Left lung (tissue), 10 donors: ENCODE data around the gene IL5. TPM values are rescaled to one million over a fixed set of nuclear protein-coding genes. Genes with fewer than 3 reads are reported as not detected.

Experiments used
- ATAC-seq: fragments of 200-7000 bp; cut with Tn5 transposase; one replicate; pipeline ENCODE4 v1.9.1; 2020; ENCODE audit warnings: moderate library complexity
- DNase-seq, 4 donors: peaks; one replicate each; pipeline ENCODE4 v3.0.0-alpha.2; 2013 to 2020
- H3K27ac ChIP-seq, 2 donors: fragments of 200-600 bp; sonication (generic) in 1 of 2; one replicate each; pipeline versions ENCODE4 v1.5.0 to v1.8.0; 2020 to 2021
- H3K27me3 ChIP-seq, 2 donors: fragments of 200-600 bp; sonication (generic) in 1 of 2; one replicate each; pipeline versions ENCODE4 v1.5.0 to v1.8.0; 2020 to 2021
- H3K36me3 ChIP-seq, 2 donors: fragments of 200-600 bp; sonication (generic) in 1 of 2; one replicate each; pipeline versions ENCODE4 v1.5.0 to v1.8.0; 2020 to 2021
- H3K4me1 ChIP-seq, 2 donors: fragments of 200-600 bp; one replicate each; pipeline ENCODE4 v1.8.0; 2021
- H3K4me3 ChIP-seq, 2 donors: fragments of 200-600 bp; sonication (generic) in 1 of 2; one replicate each; pipeline versions ENCODE4 v1.5.0 to v1.8.0; 2020 to 2021; ENCODE audit warnings: mild to moderate bottlenecking in 1 of 2
- H3K9me3 ChIP-seq, 2 donors: fragments of 200-600 bp; sonication (generic) in 1 of 2; one replicate each; pipeline versions ENCODE4 v1.5.0 to v1.8.0; 2020 to 2021
- intact Hi-C, 2 donors: fragments of 100-400 bp; cut with DNase I; formaldehyde crosslinking; loops; one replicate each; pipeline versions ENCODE4 v1.11.2 to v1.14.2; 2022
- polyA plus RNA-seq, 6 donors: library from polyadenylated mRNA; unstranded; fragments of 120-200 nt; gene quantifications; one replicate each; pipeline ENCODE4 v1.2.1, GENCODE V29; 2013; ENCODE audit not compliant: insufficient read length in 6 of 6
- total RNA-seq, 2 donors: library from RNA; stranded (reverse); fragmentation: NEBNext Ultra II Directional; extraction: Animal tissue kit (Norgen Biotek cat#: 25700); gene quantifications; one replicate each; pipeline ENCODE4 v1.2.1, GENCODE V29; 2021
- TF ChIP-seq, protein P1 (sequence below), 2 donors: fragments of 200-600 bp; sonication (generic) in 1 of 2; IDR thresholded peaks; one replicate each; pipeline versions ENCODE4 v1.5.0 to v1.8.0; 2021; ENCODE audit warnings: antibody characterized with exemption in 2 of 2
- donor health status: DM: no; HTN: yes; CAD: no.
- donor health status: DM: no; HTN: no; CAD: no.

Gene IL5
- total and polyA plus RNA-seq, 8 donors, result 0.31 to 0.61 (median 0.36) TPM; not detected in 3

DNA sequence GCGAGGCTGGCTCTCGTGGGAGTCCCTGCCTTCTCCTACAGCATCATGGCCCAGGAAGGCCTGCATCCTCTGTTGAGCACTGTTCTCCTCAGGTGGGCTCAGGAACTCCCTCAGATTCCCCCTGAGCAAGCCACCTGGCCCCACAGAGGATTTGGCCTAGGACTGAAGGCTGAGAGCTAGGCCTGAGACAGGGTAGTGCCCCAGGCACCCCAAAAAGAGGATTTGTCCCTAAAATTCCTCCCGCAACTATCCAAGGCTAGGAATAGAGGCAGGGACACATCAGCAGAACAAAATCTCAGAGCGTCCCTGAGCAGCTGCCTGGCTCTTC, 41.7 kb downstream of the IL5 start:
- ATAC-seq (no peak), DNase-seq (no peak)
- intact Hi-C loops, result loop anchor here in 1 of 2 donors (5.0 kb wide), 1 partner anchor 114 kb away; no protein-coding TSS in a partner anchor
- TF ChIP-seq, protein P1, sequence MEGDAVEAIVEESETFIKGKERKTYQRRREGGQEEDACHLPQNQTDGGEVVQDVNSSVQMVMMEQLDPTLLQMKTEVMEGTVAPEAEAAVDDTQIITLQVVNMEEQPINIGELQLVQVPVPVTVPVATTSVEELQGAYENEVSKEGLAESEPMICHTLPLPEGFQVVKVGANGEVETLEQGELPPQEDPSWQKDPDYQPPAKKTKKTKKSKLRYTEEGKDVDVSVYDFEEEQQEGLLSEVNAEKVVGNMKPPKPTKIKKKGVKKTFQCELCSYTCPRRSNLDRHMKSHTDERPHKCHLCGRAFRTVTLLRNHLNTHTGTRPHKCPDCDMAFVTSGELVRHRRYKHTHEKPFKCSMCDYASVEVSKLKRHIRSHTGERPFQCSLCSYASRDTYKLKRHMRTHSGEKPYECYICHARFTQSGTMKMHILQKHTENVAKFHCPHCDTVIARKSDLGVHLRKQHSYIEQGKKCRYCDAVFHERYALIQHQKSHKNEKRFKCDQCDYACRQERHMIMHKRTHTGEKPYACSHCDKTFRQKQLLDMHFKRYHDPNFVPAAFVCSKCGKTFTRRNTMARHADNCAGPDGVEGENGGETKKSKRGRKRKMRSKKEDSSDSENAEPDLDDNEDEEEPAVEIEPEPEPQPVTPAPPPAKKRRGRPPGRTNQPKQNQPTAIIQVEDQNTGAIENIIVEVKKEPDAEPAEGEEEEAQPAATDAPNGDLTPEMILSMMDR (IDR thresholded peaks at IDR 0.05), result no peak
- H3K4me1 ChIP-seq, result peaks cover 12 to 52% of the 10 kb centered on the region in 2 donors
- H3K27me3 ChIP-seq, result no peaks in the 10 kb centered on the region
- no peaks in the 10 kb centered on the region for H3K9me3 ChIP-seq
- no peak overlapping the region for H3K4me3 ChIP-seq
- no peaks in the 10 kb centered on the region for H3K36me3 ChIP-seq
- H3K27ac ChIP-seq, result peak overlapping the region; percentile 13 to 67

DNA sequence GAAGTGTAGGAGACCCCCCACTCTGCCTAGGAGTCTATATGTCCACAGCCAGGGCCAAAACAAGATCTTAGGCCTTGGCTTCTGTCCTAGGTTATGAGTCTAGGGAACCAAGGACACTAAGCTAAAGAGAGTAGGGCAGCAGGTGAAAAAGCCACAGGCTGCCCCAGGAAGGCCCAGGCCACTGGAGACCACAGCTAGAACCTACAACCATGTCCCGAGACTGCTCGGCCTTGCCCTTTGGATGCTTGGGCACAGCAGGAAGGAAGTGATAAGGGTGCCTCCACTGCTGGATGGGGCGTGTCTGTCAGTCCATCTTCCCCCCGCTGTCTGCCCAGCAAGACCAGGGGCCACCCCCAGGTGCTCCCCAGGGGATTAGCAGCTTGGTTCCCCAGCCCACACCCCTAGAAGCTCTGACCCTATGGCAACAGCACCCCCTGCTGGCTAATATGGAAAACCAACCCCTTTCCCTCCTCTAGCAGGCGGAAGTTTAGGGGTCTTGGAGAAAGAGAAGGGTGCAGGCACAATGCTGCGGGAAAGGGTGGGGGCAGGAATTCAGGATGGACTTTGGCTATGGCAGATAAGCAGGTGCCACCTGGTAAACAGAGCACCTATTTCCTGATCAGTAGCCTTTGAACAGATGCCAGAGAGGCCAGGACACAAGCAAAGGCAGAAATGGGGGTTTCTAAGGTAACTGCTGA, 42.2 kb downstream of the IL5 start:
- Histone ChIP-seq H3K4me3 (no peak overlapping the region), H3K4me1 (peaks cover 12 to 49% of the 10 kb centered on the region in 2 donors), H3K27ac (peak overlapping the region in 1 of 2 donors; percentile 67), H3K9me3 (no peaks in the 10 kb centered on the region), H3K36me3 (no peaks in the 10 kb centered on the region), H3K27me3 (no peaks in the 10 kb centered on the region)
- DNase-seq, result peak in 3 of 4 donors; percentile 42 to 74 (median 68)
- TF ChIP-seq, protein P1 (IDR thresholded peaks at IDR 0.05), result peak; percentile 79 to 93
- intact Hi-C loops, result loop anchor here in 1 of 2 donors (5.0 kb wide), 1 partner anchor 114 kb away; no protein-coding TSS in a partner anchor
- peak; percentile 7 for ATAC-seq

DNA sequence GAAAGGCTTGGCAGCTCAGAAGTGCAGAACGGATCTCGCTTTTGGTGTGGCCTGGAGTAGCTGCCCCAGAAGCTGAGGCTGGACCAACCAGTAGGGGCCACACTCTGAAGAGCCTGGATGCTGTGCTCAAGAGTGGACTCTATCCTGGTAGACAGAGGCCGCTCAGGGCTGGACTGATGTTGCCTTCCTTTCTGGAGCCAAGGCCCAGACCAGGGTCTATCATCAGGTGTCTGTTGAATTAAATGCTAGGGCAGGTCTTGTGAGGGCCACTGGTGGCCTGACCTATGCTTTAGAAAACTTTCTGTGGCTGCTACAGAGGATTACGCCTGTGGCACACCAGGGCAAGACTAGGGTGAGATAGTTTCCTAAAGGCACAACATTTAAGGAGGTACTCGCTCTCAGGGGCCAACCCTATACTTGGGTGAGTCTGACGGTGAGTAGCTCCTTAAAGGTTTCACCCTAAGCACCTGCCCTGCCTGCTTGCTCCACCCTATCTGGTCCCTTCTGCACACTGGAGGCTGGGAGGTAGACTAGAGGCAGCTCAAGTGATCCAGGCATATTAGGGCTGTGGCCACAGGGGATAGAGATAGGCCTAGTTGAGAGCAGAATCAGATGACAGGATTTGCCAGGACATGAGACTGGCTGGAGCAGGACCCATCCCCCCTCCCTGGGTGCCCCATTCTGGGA, 42.9 kb downstream of the IL5 start:
- H3K4me1 ChIP-seq, result peaks cover 13 to 53% of the 10 kb centered on the region in 2 donors
- no peaks in the 10 kb centered on the region for H3K27me3 ChIP-seq
- H3K9me3 ChIP-seq, result no peaks in the 10 kb centered on the region
- peak in 1 of 4 donors; percentile 18 for DNase-seq
- TF ChIP-seq, protein P1 (IDR thresholded peaks at IDR 0.05), result no peak
- peak overlapping the region in 1 of 2 donors; percentile 67 for H3K27ac ChIP-seq
- intact Hi-C loops, result loop anchor here in 1 of 2 donors (5.0 kb wide), 1 partner anchor 113 kb away; no protein-coding TSS in a partner anchor
- H3K36me3 ChIP-seq, result no peaks in the 10 kb centered on the region
- ATAC-seq, result no peak
- no peak overlapping the region for H3K4me3 ChIP-seq

DNA sequence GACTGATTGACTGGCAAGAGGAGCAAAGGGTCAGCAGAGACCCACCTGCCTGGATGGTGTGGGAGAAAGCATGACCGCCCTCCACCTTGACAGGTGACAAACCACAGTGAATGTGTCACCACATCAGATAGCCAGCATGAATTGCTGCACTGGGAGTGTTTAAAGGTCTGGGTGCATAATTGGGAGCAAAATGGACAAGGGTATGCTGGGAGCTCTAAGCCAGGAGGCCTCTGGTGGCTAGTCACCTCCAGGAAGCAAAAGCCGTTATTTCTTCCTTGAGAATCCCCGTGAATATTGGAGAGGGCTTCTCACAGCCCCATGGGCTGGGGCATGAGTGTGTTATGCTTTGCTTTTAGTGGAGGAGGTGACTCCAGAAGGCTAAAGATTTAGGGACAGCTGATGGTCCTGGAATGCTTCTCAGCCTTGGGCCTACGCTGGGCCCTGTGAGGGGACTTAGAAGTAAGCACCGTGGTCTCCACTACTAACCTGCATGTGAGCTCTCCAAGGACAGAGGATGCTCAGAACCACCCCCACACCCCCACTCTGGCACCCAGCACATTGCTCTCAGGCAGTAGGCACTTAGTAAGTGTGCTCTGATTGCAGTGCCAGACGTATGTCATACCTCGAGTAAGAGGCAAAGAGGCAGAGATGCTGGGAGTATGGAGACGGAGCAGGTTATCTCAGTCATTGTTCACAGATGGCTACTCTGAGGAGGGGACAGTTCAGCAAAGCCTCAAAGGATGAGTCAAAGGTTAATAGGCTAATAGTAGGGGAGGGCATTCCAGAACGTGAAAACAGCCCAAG, 43.7 kb downstream of the IL5 start:
- Histone ChIP-seq H3K36me3 (no peaks in the 10 kb centered on the region), H3K27me3 (no peaks in the 10 kb centered on the region), H3K4me3 (no peak overlapping the region), H3K4me1 (peaks cover 17 to 60% of the 10 kb centered on the region in 2 donors), H3K27ac (peak overlapping the region in 1 of 2 donors; percentile 67), H3K9me3 (no peaks in the 10 kb centered on the region)
- intact Hi-C loops, result loop anchor here in 1 of 2 donors (5.0 kb wide), 1 partner anchor 112 kb away; no protein-coding TSS in a partner anchor
- TF ChIP-seq, protein P1 (IDR thresholded peaks at IDR 0.05), result no peak
- peak in 1 of 4 donors; percentile 31 for DNase-seq
- ATAC-seq, result no peak
